MM.1S (cell line): ENCODE results near the gene ENTPD8.
A peak's percentile ranks its signal among the peaks of the same experiment; 100 is the strongest.

Source experiments
- DNase-seq: peaks from one replicate; pipeline ENCODE4 v3.0.0-alpha.2; 2015
- H2AFZ ChIP-seq: fragments of 300-600 bp; sonication (generic); 2 replicates; pipeline ENCODE4 v1.6.0; 2016; ENCODE audit warnings: antibody characterized with exemption, low read length
- H3F3A ChIP-seq: fragments of 300-600 bp; sonication (generic); 2 replicates; pipeline ENCODE4 v1.6.1; 2016; ENCODE audit warnings: mild to moderate bottlenecking, antibody characterized with exemption, low read length, moderate library complexity, mixed read lengths; ENCODE audit not compliant: insufficient read depth
- H3K27ac ChIP-seq: fragments of 300-600 bp; sonication (generic); 2 replicates; pipeline ENCODE4 v1.5.1; 2016; ENCODE audit warnings: mild to moderate bottlenecking, low read length
- H3K27me3 ChIP-seq: fragments of 300-600 bp; sonication (generic); replicated peaks from 2 replicates; pipeline ENCODE4 v1.6.0; 2016; ENCODE audit warnings: low read length; ENCODE audit not compliant: insufficient read depth
- H3K36me3 ChIP-seq: fragments of 300-600 bp; sonication (generic); replicated peaks from 2 replicates; pipeline ENCODE4 v1.6.1; 2016; ENCODE audit warnings: mild to moderate bottlenecking, low read length, mixed read lengths; ENCODE audit not compliant: insufficient read depth
- H3K4me1 ChIP-seq: fragments of 300-600 bp; sonication (generic); 2 replicates; pipeline ENCODE4 v1.6.1; 2016; ENCODE audit warnings: low read length, mixed read lengths
- H3K4me2 ChIP-seq: fragments of 300-600 bp; sonication (generic); 2 replicates; pipeline ENCODE4 v1.6.0; 2016; ENCODE audit warnings: low read depth, low read length
- H3K4me3 ChIP-seq: fragments of 300-600 bp; sonication (generic); 2 replicates; pipeline ENCODE4 v1.5.1; 2016; ENCODE audit warnings: low read length, mixed read lengths
- H3K79me2 ChIP-seq: fragments of 300-600 bp; sonication (generic); 2 replicates; pipeline ENCODE4 v1.6.1; 2016; ENCODE audit warnings: mixed run types, low read length, mixed read lengths
- H3K9ac ChIP-seq: fragments of 300-600 bp; sonication (generic); 2 replicates; pipeline ENCODE4 v1.6.1; 2016; ENCODE audit warnings: low read length, mixed read lengths
- H3K9me2 ChIP-seq: fragments of 300-600 bp; sonication (generic); replicated peaks from 2 replicates; pipeline ENCODE4 v1.6.1; 2016; ENCODE audit warnings: mild to moderate bottlenecking, low read length, mixed read lengths; ENCODE audit not compliant: insufficient read depth
- H3K9me3 ChIP-seq: fragments of 300-600 bp; sonication (generic); replicated peaks from 2 replicates; pipeline ENCODE4 v1.6.1; 2016; ENCODE audit warnings: mild to moderate bottlenecking, low read length, mixed read lengths; ENCODE audit not compliant: insufficient read depth
- H4K20me1 ChIP-seq: fragments of 300-600 bp; sonication (generic); 2 replicates; pipeline ENCODE4 v1.6.1; 2016; ENCODE audit warnings: mild to moderate bottlenecking, low read length, moderate library complexity, mixed read lengths; ENCODE audit not compliant: insufficient read depth
- CTCF ChIP-seq: fragments of 300-600 bp; sonication (generic); IDR thresholded peaks from 2 replicates; pipeline ENCODE4 v1.5.1; 2016; ENCODE audit warnings: antibody characterized with exemption, low read length, mixed read lengths
- EZH2 ChIP-seq: fragments of 300-600 bp; sonication (generic); optimal IDR thresholded peaks from 2 replicates; pipeline ENCODE3; 2017; ENCODE audit warnings: low read depth, mild to moderate bottlenecking, antibody characterized with exemption, low read length, mixed read lengths
- EZH2phosphoT487 ChIP-seq: fragments of 300-600 bp; sonication (generic); IDR thresholded peaks from 2 replicates; pipeline ENCODE4 v1.6.1; 2018; ENCODE audit warnings: antibody characterized with exemption, low read length

ENTPD8 gene

GRCh38 chr9:137432687-137433348 lies 8.3 kb downstream of the ENTPD8 start:
- Histone ChIP-seq H3K4me1 (no peaks in the 10 kb centered on the region), H3K79me2 (no peaks in the 10 kb centered on the region), H3K9me3 (no peaks in the 10 kb centered on the region), H3K9me2 (no peaks in the 10 kb centered on the region), H3K4me3 (no peak overlapping the region), H3K4me2 (no peak overlapping the region), H3K27ac (no peak overlapping the region), H3K36me3 (no peaks in the 10 kb centered on the region), H4K20me1 (no peaks in the 10 kb centered on the region), H3K27me3 (peaks cover 95% of the 10 kb centered on the region), H2AFZ (no peak overlapping the region), H3F3A (no peaks in the 10 kb centered on the region), H3K9ac (no peak overlapping the region)
- no peak for DNase-seq
- TF ChIP-seq EZH2 = no peak
- no peak for TF ChIP-seq EZH2phosphoT487
- no peak for TF ChIP-seq CTCF

GRCh38 chr9:137431416-137431931 lies 9.7 kb downstream of the ENTPD8 start:
- no peak overlapping the region for H2AFZ ChIP-seq
- H3K4me3 ChIP-seq = no peak overlapping the region
- no peak overlapping the region for H3K9ac ChIP-seq
- H3K9me3 ChIP-seq = no peaks in the 10 kb centered on the region
- H3F3A ChIP-seq = no peaks in the 10 kb centered on the region
- TF ChIP-seq EZH2phosphoT487 (no peak), CTCF (no peak), EZH2 (no peak)
- H3K27me3 ChIP-seq = peaks cover 92% of the 10 kb centered on the region
- H3K4me1 ChIP-seq = no peaks in the 10 kb centered on the region
- H3K79me2 ChIP-seq = no peaks in the 10 kb centered on the region
- DNase-seq = no peak
- no peak overlapping the region for H3K4me2 ChIP-seq
- no peaks in the 10 kb centered on the region for H3K36me3 ChIP-seq
- H4K20me1 ChIP-seq = no peaks in the 10 kb centered on the region
- H3K27ac ChIP-seq = no peak overlapping the region
- no peaks in the 10 kb centered on the region for H3K9me2 ChIP-seq

GRCh38 chr9:137430723-137431415 lies 10.3 kb downstream of the ENTPD8 start:
- H3K9me2 ChIP-seq = no peaks in the 10 kb centered on the region
- peak overlapping the region; percentile 65; the same call in 1 of the 2 replicates for H3K4me2 ChIP-seq
- H2AFZ ChIP-seq = no peak overlapping the region
- no peaks in the 10 kb centered on the region for H3F3A ChIP-seq
- no peak for DNase-seq
- no peak overlapping the region for H3K27ac ChIP-seq
- peaks cover 92% of the 10 kb centered on the region for H3K27me3 ChIP-seq
- H3K79me2 ChIP-seq = no peaks in the 10 kb centered on the region
- TF ChIP-seq EZH2phosphoT487 = no peak
- no peak for TF ChIP-seq EZH2
- no peak for TF ChIP-seq CTCF
- no peaks in the 10 kb centered on the region for H3K9me3 ChIP-seq
- no peaks in the 10 kb centered on the region for H3K36me3 ChIP-seq
- H4K20me1 ChIP-seq = no peaks in the 10 kb centered on the region
- no peak overlapping the region for H3K4me3 ChIP-seq
- H3K4me1 ChIP-seq = no peaks in the 10 kb centered on the region
- no peak overlapping the region for H3K9ac ChIP-seq
